Psoas muscle (tissue), 8 donors: ENCODE measurements around the gene KIAA1217. TPM values are rescaled to one million over a fixed set of nuclear protein-coding genes. Genes with fewer than 3 reads are reported as not detected.

Experiments
- ATAC-seq, 4 donors: fragments of 200-7000 bp; cut with Tn5 transposase; one replicate each; pipeline ENCODE4 v1.9.1; 2020; ENCODE audit warnings: moderate library complexity in 3 of 4, mild to moderate bottlenecking in 2 of 4
- DNase-seq, 2 donors: peaks; one replicate each; pipeline ENCODE4 v3.0.0-alpha.2; 2020
- H3K27ac ChIP-seq: fragments of 200-600 bp; one replicate; pipeline ENCODE4 v1.8.0; 2022
- H3K27me3 ChIP-seq, 3 donors: fragments of 200-600 bp in 1 of 3; one replicate each; pipeline versions ENCODE4 v1.6.1 to v1.8.0; 2013 to 2022; ENCODE audit warnings: low read length in 2 of 3, mild to moderate bottlenecking in 2 of 3, moderate library complexity in 1 of 3; ENCODE audit not compliant: insufficient read depth in 3 of 3
- H3K36me3 ChIP-seq, 2 donors: fragments of 200-600 bp in 1 of 2; one replicate each; pipeline versions ENCODE4 v1.6.1 to v1.8.0; 2013 to 2022; ENCODE audit warnings: low read depth in 1 of 2, mild to moderate bottlenecking in 1 of 2, moderate library complexity in 1 of 2; ENCODE audit not compliant: insufficient read depth in 1 of 2
- H3K4me1 ChIP-seq: fragments of 200-600 bp; one replicate; pipeline ENCODE4 v1.8.0; 2022
- H3K4me3 ChIP-seq: fragments of 200-600 bp; one replicate; pipeline ENCODE4 v1.8.0; 2022; ENCODE audit warnings: mild to moderate bottlenecking
- H3K9me3 ChIP-seq: fragments of 200-600 bp; one replicate; pipeline ENCODE4 v1.8.0; 2022
- CTCF ChIP-seq: fragments of 200-600 bp; IDR thresholded peaks from one replicate; pipeline ENCODE4 v1.8.0; 2022; ENCODE audit warnings: antibody characterized with exemption
- WGBS, 3 donors: extraction: QIAGEN DNeasy Blood & Tissue Kit; methylation state at CpG; one replicate each; pipeline versions ENCODE4 v1.1.6 to v1.1.7; 2013; 5-methylcytosine and 5-hydroxymethylcytosine counted together
- intact Hi-C, 2 donors: fragments of 100-400 bp; cut with DNase I; formaldehyde crosslinking; loops; one replicate each; pipeline versions ENCODE4 v1.11.0 to v1.14.2; 2022
- polyA plus RNA-seq, 3 donors: library from polyadenylated mRNA; stranded (reverse); fragments of 200-250 nt; gene quantifications; one replicate each; pipeline ENCODE4 v1.2.3, GENCODE V29; 2013
- total RNA-seq, 4 donors: library from RNA; stranded (reverse); fragmentation: NEBNext Ultra II Directional in 2 of 4; extraction: Animal tissue kit (Norgen Biotek cat#: 25700) in 2 of 4; gene quantifications; one replicate each; pipeline versions ENCODE4 v1.2.1 to v1.2.4, GENCODE V29; 2021 to 2023
- donor health status: healthy with polysubstance abuse.
- donor health status: DM: no; HTN: no; CAD: no; lungs with moderate emphysema.
- donor health status: Bipolar disorder and iron deficiency.
- donor health status: healthy.
- donor health status: DM: yes; HTN: yes; CAD: no.
- donor health status: DM: no; HTN: no; CAD: no.
- donor health status: DM: no; HTN: no; CAD: no.
- donor health status: DM: yes; HTN: yes; CAD: no.

KIAA1217 gene
- total and polyA plus RNA-seq, 7 donors = 8.9 to 169 (median 65.9) TPM

GRCh38 chr10:24568042-24568441, 359.1 kb downstream of the KIAA1217 start:
- Histone ChIP-seq H3K27me3 (no peaks in the 10 kb centered on the region), H3K27ac (no peak overlapping the region), H3K9me3 (no peaks in the 10 kb centered on the region), H3K36me3 (no peaks in the 10 kb centered on the region), H3K4me1 (no peaks in the 10 kb centered on the region), H3K4me3 (no peak overlapping the region)
- no peak for TF ChIP-seq CTCF
- intact Hi-C loops = no loop called here
- DNase-seq = no peak
- no peak for ATAC-seq
- WGBS, 3 donors = 73 to 77% (median 76%) methylated on average over 4 of the region's 4 CpGs

- no peak for ATAC-seq
- Histone ChIP-seq H3K27ac (no peak overlapping the region), H3K9me3 (no peaks in the 10 kb centered on the region), H3K27me3 (no peaks in the 10 kb centered on the region), H3K36me3 (no peaks in the 10 kb centered on the region), H3K4me1 (no peaks in the 10 kb centered on the region), H3K4me3 (no peak overlapping the region)
- intact Hi-C loops = no loop called here
- 90 to 92% (median 91%) methylated on average over 13 of the region's 13 CpGs for WGBS, 3 donors
- no peak for TF ChIP-seq CTCF
- DNase-seq = no peak
These were observed 360.4 kb downstream of the KIAA1217 start for GRCh38 chr10:24569330-24569796.

GRCh38 chr10:24569828-24570657, 361.1 kb downstream of the KIAA1217 start:
- DNase-seq (no peak), ATAC-seq (no peak)
- Histone ChIP-seq H3K27me3 (no peaks in the 10 kb centered on the region), H3K27ac (no peak overlapping the region), H3K4me3 (no peak overlapping the region), H3K9me3 (no peaks in the 10 kb centered on the region), H3K36me3 (no peaks in the 10 kb centered on the region), H3K4me1 (no peaks in the 10 kb centered on the region)
- no peak for TF ChIP-seq CTCF
- intact Hi-C loops = no loop called here
- 82 to 88% (median 87%) methylated on average over 12 of the region's 12 CpGs for WGBS, 3 donors

- H3K4me3 ChIP-seq = no peak overlapping the region
- no peaks in the 10 kb centered on the region for H3K36me3 ChIP-seq
- DNase-seq (no peak), ATAC-seq (no peak)
- no peaks in the 10 kb centered on the region for H3K9me3 ChIP-seq
- intact Hi-C loops = no loop called here
- H3K27me3 ChIP-seq = no peaks in the 10 kb centered on the region
- no peak overlapping the region for H3K27ac ChIP-seq
- WGBS, 3 donors = 88 to 94% (median 91%) methylated on average over 9 of the region's 9 CpGs
- H3K4me1 ChIP-seq = no peaks in the 10 kb centered on the region
- no peak for TF ChIP-seq CTCF
These were observed 361.9 kb downstream of the KIAA1217 start for GRCh38 chr10:24570658-24571426.
